Ishikawa (cell line): ENCODE measurements around the gene CCDC134.

Experiments used
- CEBPB ChIP-seq: IDR thresholded peaks from 2 replicates; pipeline ENCODE4 v1.6.1; 2012
- CREB1 ChIP-seq: IDR thresholded peaks from 2 replicates; pipeline ENCODE4 v1.6.1; 2012; ENCODE audit warnings: low read depth
- EGR1 ChIP-seq: IDR thresholded peaks from 2 replicates; pipeline ENCODE4 v1.6.1; 2012
- EP300 ChIP-seq: IDR thresholded peaks from 2 replicates; pipeline ENCODE4 v1.6.1; 2012; ENCODE audit warnings: borderline replicate concordance
- RAD21 ChIP-seq: IDR thresholded peaks from 2 replicates; pipeline ENCODE4 v1.6.1; 2012; ENCODE audit warnings: low read depth
- TAF1 ChIP-seq: IDR thresholded peaks from 2 replicates; pipeline ENCODE4 v1.6.1; 2012; ENCODE audit warnings: low read depth, mild to moderate bottlenecking
- TCF12 ChIP-seq: IDR thresholded peaks from 2 replicates; pipeline ENCODE4 v1.6.1; 2012; ENCODE audit warnings: low read depth
- TF ChIP-seq, protein P1 (sequence below): IDR thresholded peaks from 2 replicates; pipeline ENCODE4 v1.6.1; 2012; ENCODE audit warnings: low read depth, mild to moderate bottlenecking
- TF ChIP-seq, protein P2 (sequence below): IDR thresholded peaks from 2 replicates; pipeline ENCODE4 v1.6.1; 2012
- TF ChIP-seq, protein P3 (sequence below): IDR thresholded peaks from 2 replicates; pipeline ENCODE4 v1.6.1; 2012

- TF ChIP-seq, protein P1, sequence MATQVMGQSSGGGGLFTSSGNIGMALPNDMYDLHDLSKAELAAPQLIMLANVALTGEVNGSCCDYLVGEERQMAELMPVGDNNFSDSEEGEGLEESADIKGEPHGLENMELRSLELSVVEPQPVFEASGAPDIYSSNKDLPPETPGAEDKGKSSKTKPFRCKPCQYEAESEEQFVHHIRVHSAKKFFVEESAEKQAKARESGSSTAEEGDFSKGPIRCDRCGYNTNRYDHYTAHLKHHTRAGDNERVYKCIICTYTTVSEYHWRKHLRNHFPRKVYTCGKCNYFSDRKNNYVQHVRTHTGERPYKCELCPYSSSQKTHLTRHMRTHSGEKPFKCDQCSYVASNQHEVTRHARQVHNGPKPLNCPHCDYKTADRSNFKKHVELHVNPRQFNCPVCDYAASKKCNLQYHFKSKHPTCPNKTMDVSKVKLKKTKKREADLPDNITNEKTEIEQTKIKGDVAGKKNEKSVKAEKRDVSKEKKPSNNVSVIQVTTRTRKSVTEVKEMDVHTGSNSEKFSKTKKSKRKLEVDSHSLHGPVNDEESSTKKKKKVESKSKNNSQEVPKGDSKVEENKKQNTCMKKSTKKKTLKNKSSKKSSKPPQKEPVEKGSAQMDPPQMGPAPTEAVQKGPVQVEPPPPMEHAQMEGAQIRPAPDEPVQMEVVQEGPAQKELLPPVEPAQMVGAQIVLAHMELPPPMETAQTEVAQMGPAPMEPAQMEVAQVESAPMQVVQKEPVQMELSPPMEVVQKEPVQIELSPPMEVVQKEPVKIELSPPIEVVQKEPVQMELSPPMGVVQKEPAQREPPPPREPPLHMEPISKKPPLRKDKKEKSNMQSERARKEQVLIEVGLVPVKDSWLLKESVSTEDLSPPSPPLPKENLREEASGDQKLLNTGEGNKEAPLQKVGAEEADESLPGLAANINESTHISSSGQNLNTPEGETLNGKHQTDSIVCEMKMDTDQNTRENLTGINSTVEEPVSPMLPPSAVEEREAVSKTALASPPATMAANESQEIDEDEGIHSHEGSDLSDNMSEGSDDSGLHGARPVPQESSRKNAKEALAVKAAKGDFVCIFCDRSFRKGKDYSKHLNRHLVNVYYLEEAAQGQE: no peak
- TF ChIP-seq, protein P2, sequence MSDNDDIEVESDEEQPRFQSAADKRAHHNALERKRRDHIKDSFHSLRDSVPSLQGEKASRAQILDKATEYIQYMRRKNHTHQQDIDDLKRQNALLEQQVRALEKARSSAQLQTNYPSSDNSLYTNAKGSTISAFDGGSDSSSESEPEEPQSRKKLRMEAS: no peak
- TF ChIP-seq, protein P3, sequence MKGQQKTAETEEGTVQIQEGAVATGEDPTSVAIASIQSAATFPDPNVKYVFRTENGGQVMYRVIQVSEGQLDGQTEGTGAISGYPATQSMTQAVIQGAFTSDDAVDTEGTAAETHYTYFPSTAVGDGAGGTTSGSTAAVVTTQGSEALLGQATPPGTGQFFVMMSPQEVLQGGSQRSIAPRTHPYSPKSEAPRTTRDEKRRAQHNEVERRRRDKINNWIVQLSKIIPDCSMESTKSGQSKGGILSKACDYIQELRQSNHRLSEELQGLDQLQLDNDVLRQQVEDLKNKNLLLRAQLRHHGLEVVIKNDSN: no peak
- no peak for TF ChIP-seq EP300
- TF ChIP-seq CREB1: no peak
- TF ChIP-seq CEBPB: no peak
- no peak for TF ChIP-seq TAF1
- no peak for TF ChIP-seq TCF12
- no peak for TF ChIP-seq RAD21
- TF ChIP-seq EGR1: no peak
Measured at GRCh38 chr22:41816871-41817270, 16.4 kb downstream of the CCDC134 start.
